Lower lobe of right lung (tissue), 2 donors: Measurements from ENCODE around the gene TBC1D10A. TPM values are rescaled to one million over a fixed set of nuclear protein-coding genes. Genes with fewer than 3 reads are reported as not detected.

Source experiments
- ATAC-seq, 2 donors: fragments of 200-7000 bp; cut with Tn5 transposase; one replicate each; pipeline ENCODE4 v1.9.1; 2020 to 2022; ENCODE audit warnings: mild to moderate bottlenecking in 2 of 2, moderate library complexity in 2 of 2
- DNase-seq: peaks from one replicate; pipeline ENCODE4 v3.0.0-alpha.2; 2020
- H3K27ac ChIP-seq: fragments of 200-600 bp; one replicate; pipeline ENCODE4 v1.8.0; 2022
- H3K27me3 ChIP-seq: fragments of 200-600 bp; one replicate; pipeline ENCODE4 v1.8.0; 2022; ENCODE audit warnings: low read depth
- H3K36me3 ChIP-seq: fragments of 200-600 bp; one replicate; pipeline ENCODE4 v1.8.0; 2022; ENCODE audit warnings: mild to moderate bottlenecking
- H3K4me1 ChIP-seq: fragments of 200-600 bp; one replicate; pipeline ENCODE4 v1.8.0; 2022
- H3K4me3 ChIP-seq: fragments of 200-600 bp; one replicate; pipeline ENCODE4 v1.8.0; 2022; ENCODE audit warnings: mild to moderate bottlenecking
- H3K9me3 ChIP-seq: fragments of 200-600 bp; one replicate; pipeline ENCODE4 v1.8.0; 2022
- CTCF ChIP-seq: fragments of 200-600 bp; IDR thresholded peaks from one replicate; pipeline ENCODE4 v1.8.0; 2022; ENCODE audit warnings: antibody characterized with exemption, mild to moderate bottlenecking
- intact Hi-C: fragments of 100-400 bp; cut with DNase I; formaldehyde crosslinking; loops from one replicate; pipeline ENCODE4 v1.11.0; 2022
- long read RNA-seq: library from polyadenylated mRNA; unstranded; transcript quantifications from one replicate; pipeline ENCODE4 v2.0.0, GENCODE V29; 2021
- total RNA-seq: library from RNA; stranded (reverse); fragmentation: NEBNext Ultra II Directional; extraction: Animal tissue kit (Norgen Biotek cat#: 25700); gene quantifications from one replicate; pipeline ENCODE4 v1.2.1, GENCODE V29; 2021
- donor health status: DM: no; HTN: yes; CAD: no; lungs with severe emphysema.

The TBC1D10A gene
- 27.4 TPM for total RNA-seq
- long read RNA-seq, transcript TBC1D10A-201 (9 exons, 2,077 nt), result major isoform, 30 of 51 reads
- long read RNA-seq, partial matches to known transcripts, result 9 of 51 reads
- long read RNA-seq, other reads (novel, unspliced or antisense), result 11 of 51 reads

GRCh38 chr22:30326706-30327362 is at the start of gene TBC1D10A:
TBC1D10A (minus strand) TSS chr22:30326941; CDS start chr22:30326881, 60 bp downstream.
- intact Hi-C loops, result no loop called here
- ATAC-seq (peak; percentile 94 to 97), DNase-seq (peak; percentile 94)
- Histone ChIP-seq H3K9me3 (no peaks in the 10 kb centered on the region), H3K4me1 (peaks cover 49% of the 10 kb centered on the region), H3K36me3 (peaks cover 20% of the 10 kb centered on the region), H3K27me3 (no peaks in the 10 kb centered on the region), H3K27ac (peak within 1 kb of the TSS; percentile 90), H3K4me3 (peak within 1 kb of the TSS; percentile 87)
- no peak for TF ChIP-seq CTCF

GRCh38 chr22:30375312-30375849 is 48.6 kb upstream of the TBC1D10A start:
- intact Hi-C loops, result no loop called here
- DNase-seq (no peak), ATAC-seq (no peak)
- no peak overlapping the region for H3K27ac ChIP-seq
- no peak for TF ChIP-seq CTCF
- no peaks in the 10 kb centered on the region for H3K9me3 ChIP-seq
- no peaks in the 10 kb centered on the region for H3K4me1 ChIP-seq
- no peaks in the 10 kb centered on the region for H3K27me3 ChIP-seq
- no peak overlapping the region for H3K4me3 ChIP-seq
- peaks cover 10% of the 10 kb centered on the region for H3K36me3 ChIP-seq

GRCh38 chr22:30373331-30374325 is 46.9 kb upstream of the TBC1D10A start:
- Histone ChIP-seq H3K9me3 (no peaks in the 10 kb centered on the region), H3K4me3 (no peak overlapping the region), H3K27ac (no peak overlapping the region), H3K36me3 (no peaks in the 10 kb centered on the region), H3K4me1 (no peaks in the 10 kb centered on the region), H3K27me3 (no peaks in the 10 kb centered on the region)
- TF ChIP-seq CTCF, result no peak
- ATAC-seq (no peak), DNase-seq (no peak)
- intact Hi-C loops, result no loop called here

GRCh38 chr22:30372915-30373314 is 46.2 kb upstream of the TBC1D10A start:
- no peak for DNase-seq
- Histone ChIP-seq H3K9me3 (no peaks in the 10 kb centered on the region), H3K36me3 (no peaks in the 10 kb centered on the region), H3K4me1 (no peaks in the 10 kb centered on the region), H3K27ac (no peak overlapping the region), H3K4me3 (no peak overlapping the region), H3K27me3 (no peaks in the 10 kb centered on the region)
- TF ChIP-seq CTCF, result no peak
- intact Hi-C loops, result no loop called here
- ATAC-seq, result peak; percentile 55 to 57

GRCh38 chr22:30371981-30372380 is 45.2 kb upstream of the TBC1D10A start:
- ATAC-seq (no peak), DNase-seq (no peak)
- Histone ChIP-seq H3K9me3 (no peaks in the 10 kb centered on the region), H3K27me3 (no peaks in the 10 kb centered on the region), H3K4me1 (no peaks in the 10 kb centered on the region), H3K27ac (no peak overlapping the region), H3K36me3 (no peaks in the 10 kb centered on the region), H3K4me3 (no peak overlapping the region)
- intact Hi-C loops, result no loop called here
- TF ChIP-seq CTCF, result no peak
